ENCODE measurements around the gene MSI2.

GRCh38 chr17:57407287-57408070 is 151.2 kb downstream of the MSI2 start:
- no peak for TF ChIP-seq POLR2A (IDR thresholded peaks at IDR 0.05)
- TF ChIP-seq CTCF (IDR thresholded peaks at IDR 0.05), result no peak
- no peak for TF ChIP-seq POLR2AphosphoS5 (IDR thresholded peaks at IDR 0.05)
